Thymus (tissue), 11 donors: Measurements from ENCODE around the gene FRMD4A. TPM values are rescaled to one million over a fixed set of nuclear protein-coding genes. Genes with fewer than 3 reads are reported as not detected.
"Not testable (repeated sequence)": the region's sequence is repeated elsewhere in the genome, so short reads cannot be mapped to it uniquely, and the experiment has no call there.

ENCODE experiments used
- DNase-seq, 9 donors: peaks; one replicate each; pipeline ENCODE4 v3.0.0-alpha.2; 2013; ENCODE audit warnings: low spot score in 9 of 9, low read depth in 6 of 9, missing footprints in 1 of 9
- H3K27ac ChIP-seq, 2 donors: one replicate each; pipeline ENCODE4 v1.5.1; 2013; ENCODE audit warnings: control low read depth in 1 of 2, low read depth in 1 of 2, low read length in 1 of 2, mild to moderate bottlenecking in 1 of 2, moderate library complexity in 1 of 2
- H3K27me3 ChIP-seq, 2 donors: one replicate each; pipeline ENCODE4 v1.5.1; 2013; ENCODE audit warnings: low read length in 1 of 2; ENCODE audit not compliant: control insufficient read depth in 2 of 2, insufficient read depth in 1 of 2
- H3K36me3 ChIP-seq, 2 donors: one replicate each; pipeline ENCODE4 v1.5.1; 2013; ENCODE audit warnings: low read length in 1 of 2, mild to moderate bottlenecking in 1 of 2, moderate library complexity in 1 of 2; ENCODE audit not compliant: control insufficient read depth in 2 of 2, insufficient read depth in 2 of 2
- H3K4me1 ChIP-seq, 2 donors: one replicate each; pipeline ENCODE4 v1.5.1; 2013; ENCODE audit warnings: low read length in 2 of 2; ENCODE audit not compliant: control insufficient read depth in 2 of 2, insufficient read depth in 2 of 2
- H3K4me3 ChIP-seq, 2 donors: one replicate each; pipeline ENCODE4 v1.5.1; 2013; ENCODE audit warnings: low read length in 2 of 2, control low read depth in 1 of 2, mild to moderate bottlenecking in 1 of 2
- H3K9me3 ChIP-seq, 2 donors: one replicate each; pipeline ENCODE4 v1.5.1; 2013; ENCODE audit warnings: low read length in 1 of 2, mild to moderate bottlenecking in 1 of 2; ENCODE audit not compliant: control insufficient read depth in 2 of 2, insufficient read depth in 1 of 2
- WGBS: extraction: QIAGEN DNeasy Blood & Tissue Kit; methylation state at CpG from one replicate; pipeline ENCODE4 v1.1.7; 2013; 5-methylcytosine and 5-hydroxymethylcytosine counted together
- polyA plus RNA-seq: library from polyadenylated mRNA; stranded (reverse); fragments of 200-250 nt; gene quantifications from one replicate; pipeline ENCODE4 v1.2.3, GENCODE V29; 2013
- total RNA-seq: library from RNA; stranded (reverse); fragments of 120-200 nt; gene quantifications from one replicate; pipeline ENCODE4 v1.2.4, GENCODE V29; 2013
- donor health status: healthy.

The FRMD4A gene
- total and polyA plus RNA-seq, 2 donors, result 13.3 to 16.2 TPM

DNA sequence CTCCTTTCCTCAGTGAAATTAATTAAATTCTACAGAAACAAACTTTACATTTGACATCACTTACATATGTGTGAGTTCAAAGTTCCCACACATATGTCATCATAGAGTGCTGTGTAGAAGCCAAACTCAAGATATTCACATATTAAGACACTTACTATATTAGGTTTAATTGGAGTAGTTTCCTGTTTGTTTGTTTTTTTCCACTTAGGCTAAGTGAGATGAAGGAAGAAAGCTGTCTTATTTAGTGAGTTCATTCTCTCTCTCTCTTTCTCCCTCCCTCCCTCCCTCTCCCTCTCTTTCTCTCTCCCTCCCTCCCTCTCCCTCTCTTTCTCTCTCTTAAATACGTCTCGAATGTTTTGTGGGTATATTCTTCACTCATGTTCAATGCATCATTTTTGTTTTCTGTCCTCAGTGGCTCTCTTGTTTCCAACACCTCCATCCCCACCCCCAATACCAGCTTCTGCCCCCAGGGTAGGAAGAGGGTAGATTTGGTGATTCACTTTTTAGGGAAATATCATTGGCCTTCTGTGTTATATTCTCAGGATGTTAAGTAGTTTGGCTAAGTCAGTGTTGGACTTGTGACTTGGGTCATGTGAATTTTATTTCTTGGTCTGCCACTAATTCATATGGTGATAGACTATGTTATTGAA, 262.0 kb downstream of the FRMD4A start:
- Histone ChIP-seq H3K27ac (no peak overlapping the region), H3K9me3 (no peaks in the 10 kb centered on the region), H3K36me3 (no peaks in the 10 kb centered on the region), H3K27me3 (no peaks in the 10 kb centered on the region), H3K4me3 (no peak overlapping the region), H3K4me1 (no peaks in the 10 kb centered on the region)
- WGBS, result 99% methylated on average over 2 of the region's 2 CpGs
- DNase-seq, result no peak

DNA sequence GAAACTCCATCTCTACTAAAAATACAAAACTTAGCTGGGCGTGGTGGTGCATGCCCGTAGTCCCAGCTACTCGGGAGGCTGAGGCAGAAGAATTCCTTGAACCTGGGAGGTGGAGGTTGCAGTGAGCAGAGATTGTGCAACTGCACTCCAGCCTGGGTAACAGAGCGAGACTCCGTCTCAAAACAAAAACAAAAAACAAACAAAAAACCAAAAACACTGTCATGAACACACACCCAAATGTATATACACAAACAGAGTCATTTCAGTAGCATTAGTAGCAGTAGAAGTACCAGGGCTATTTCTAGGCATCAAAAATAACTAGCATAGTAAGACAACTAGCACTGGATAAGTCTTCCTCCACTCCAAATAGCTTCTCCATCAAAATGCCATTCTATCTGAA, 263.1 kb downstream of the FRMD4A start:
- WGBS, result 95% methylated on average over 5 of the region's 5 CpGs
- H3K4me1 ChIP-seq, H3K9me3 ChIP-seq, H3K36me3 ChIP-seq, H3K27me3 ChIP-seq, H3K27ac ChIP-seq, H3K4me3 ChIP-seq, DNase-seq: not testable (repeated sequence)

DNA sequence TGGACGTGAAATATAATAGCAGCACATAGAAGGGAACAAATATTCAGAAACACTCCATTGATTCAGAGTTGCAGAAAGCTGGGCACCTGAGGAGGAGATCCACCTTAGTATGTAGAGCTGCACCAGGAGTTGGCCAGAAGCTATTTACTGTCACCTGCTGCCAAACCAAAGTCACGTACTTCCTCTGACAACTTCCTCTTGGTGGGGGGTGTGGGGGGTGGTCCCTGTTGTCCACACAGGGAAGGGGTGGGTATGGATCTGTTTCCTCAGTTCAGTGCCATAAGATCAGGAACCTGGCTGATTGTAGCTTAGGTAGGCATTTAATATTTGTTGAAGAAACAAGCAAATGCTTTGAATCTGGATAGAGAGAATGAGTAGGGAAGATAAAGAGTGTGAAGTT, 264.6 kb downstream of the FRMD4A start:
- WGBS, result 63% methylated on average over 2 of the region's 2 CpGs
- DNase-seq, result no peak

DNA sequence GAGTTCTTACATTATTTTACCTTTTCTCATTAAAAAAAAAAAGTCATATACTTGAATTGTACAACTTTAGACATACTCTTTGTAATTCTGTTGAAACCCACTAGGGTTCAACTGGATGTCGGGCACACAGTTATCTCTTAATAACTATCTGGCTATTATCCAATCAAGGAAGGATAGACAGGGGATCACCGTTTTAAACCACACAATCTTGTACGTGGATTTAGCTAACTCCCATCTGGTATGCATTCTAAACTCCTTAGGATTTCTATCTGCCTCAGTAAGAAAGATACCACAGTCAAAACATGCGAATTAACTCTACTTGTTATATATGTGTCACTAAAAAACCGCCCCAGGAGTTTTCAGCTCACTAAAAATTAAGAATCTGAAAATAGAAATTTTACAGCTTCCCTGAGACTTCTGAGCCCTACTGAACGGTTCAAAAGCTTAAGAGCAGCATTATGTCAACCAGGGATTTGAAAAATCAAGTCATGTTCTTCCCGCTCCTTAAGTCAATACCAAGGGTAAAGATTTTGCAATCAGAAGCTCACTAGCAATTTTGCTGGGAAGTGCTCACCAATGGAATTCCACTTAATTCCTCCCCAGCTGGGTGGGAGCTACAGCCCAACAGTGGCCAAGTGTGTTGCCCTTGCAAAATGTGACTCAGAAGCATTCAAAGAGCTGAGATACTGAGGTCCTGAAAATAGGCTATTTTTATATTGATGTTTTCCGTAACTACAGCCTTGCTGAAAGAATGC, 267.0 kb downstream of the FRMD4A start:
- Histone ChIP-seq H3K27me3 (peaks cover 0 to 2% of the 10 kb centered on the region in 2 donors), H3K9me3 (no peaks in the 10 kb centered on the region), H3K4me3 (no peak overlapping the region), H3K27ac (no peak overlapping the region), H3K36me3 (no peaks in the 10 kb centered on the region), H3K4me1 (no peaks in the 10 kb centered on the region)
- WGBS, result 94% methylated on average over 8 of the region's 8 CpGs
- DNase-seq, result no peak

More for the DNA sequence above, 264.6 kb downstream of the FRMD4A start:
- Histone ChIP-seq H3K4me3 (no peak overlapping the region), H3K9me3 (no peaks in the 10 kb centered on the region), H3K4me1 (no peaks in the 10 kb centered on the region), H3K27me3 (no peaks in the 10 kb centered on the region), H3K36me3 (no peaks in the 10 kb centered on the region), H3K27ac (no peak overlapping the region)

DNA sequence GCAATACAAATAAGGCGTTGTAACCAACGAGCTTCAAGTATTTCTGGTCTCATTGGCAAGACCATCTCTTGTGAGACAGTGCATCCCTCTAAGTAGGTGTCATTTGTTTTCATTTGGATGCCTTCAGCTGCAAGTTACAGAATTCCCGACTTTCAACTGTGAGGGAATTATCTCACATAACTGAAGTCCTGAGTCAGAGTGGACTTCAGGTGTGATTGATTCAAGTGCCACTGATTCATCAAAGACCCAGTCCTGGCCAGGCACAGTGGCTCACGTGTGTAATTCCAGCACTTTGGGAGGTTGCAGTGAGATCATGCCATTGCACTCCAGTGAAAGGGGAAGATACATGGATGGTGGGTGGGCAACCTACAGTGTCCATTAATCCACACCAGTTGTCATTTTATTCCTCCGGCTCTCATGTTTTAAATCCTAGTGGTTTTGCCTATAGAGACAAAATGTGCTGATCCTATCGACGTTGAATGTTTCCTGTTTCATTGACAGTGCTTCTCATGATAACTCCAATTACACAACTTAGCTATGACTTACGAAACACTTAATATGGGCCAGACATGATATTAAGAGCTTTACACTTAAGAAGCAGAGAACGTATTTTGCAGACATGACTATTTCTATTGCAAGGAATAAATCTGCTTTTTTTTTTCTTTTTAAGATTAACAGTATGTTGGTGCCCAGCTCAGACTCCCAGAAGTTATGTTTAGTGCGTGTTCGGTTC, 268.0 kb downstream of the FRMD4A start:
- no peak overlapping the region for H3K27ac ChIP-seq
- no peaks in the 10 kb centered on the region for H3K4me1 ChIP-seq
- H3K36me3 ChIP-seq, result no peaks in the 10 kb centered on the region
- peaks cover 0 to 2% of the 10 kb centered on the region in 2 donors for H3K27me3 ChIP-seq
- no peak overlapping the region for H3K4me3 ChIP-seq
- WGBS, result 95% methylated on average over 11 of the region's 11 CpGs
- H3K9me3 ChIP-seq, result no peaks in the 10 kb centered on the region
- no peak for DNase-seq

DNA sequence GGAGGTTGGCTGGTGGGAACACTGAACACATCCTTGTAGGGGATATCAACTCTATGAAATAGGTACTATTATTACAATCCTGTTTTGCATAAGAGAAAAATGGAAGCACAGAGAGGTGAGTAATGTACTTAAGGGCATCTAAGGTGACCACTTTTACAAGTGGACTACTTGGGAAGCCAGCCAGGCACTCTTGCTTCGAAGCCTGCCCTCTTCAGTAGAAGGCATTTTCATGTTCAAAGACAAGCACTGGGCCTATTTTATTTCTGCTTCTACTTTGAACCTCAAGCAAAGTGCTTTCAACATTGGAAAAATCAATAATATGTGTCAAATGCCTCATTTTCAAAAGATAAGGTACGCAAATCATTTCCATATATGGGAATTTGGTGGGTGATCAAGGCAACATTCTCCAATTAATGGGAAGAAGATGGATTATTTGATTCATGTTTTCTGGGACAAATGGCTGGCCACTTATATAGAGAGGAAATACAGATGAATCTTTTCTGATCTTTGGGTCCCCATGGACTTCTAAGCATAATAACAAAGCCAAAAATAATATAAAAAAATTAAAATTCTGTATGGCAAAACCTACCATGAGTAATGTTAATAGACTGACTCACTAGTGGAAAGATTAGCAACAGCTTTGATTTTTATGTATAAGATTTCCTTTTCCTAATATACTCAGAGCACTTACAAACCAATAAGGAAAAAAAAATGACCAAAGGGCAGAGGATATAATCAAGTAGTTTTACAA, 270.2 kb downstream of the FRMD4A start:
- H3K27ac ChIP-seq, result no peak overlapping the region
- H3K27me3 ChIP-seq, result peaks cover 0 to 2% of the 10 kb centered on the region in 2 donors
- 94% methylated on average over 2 of the region's 2 CpGs for WGBS
- no peak for DNase-seq
- H3K9me3 ChIP-seq, result no peaks in the 10 kb centered on the region
- H3K4me3 ChIP-seq, result no peak overlapping the region
- no peaks in the 10 kb centered on the region for H3K4me1 ChIP-seq
- H3K36me3 ChIP-seq, result no peaks in the 10 kb centered on the region

DNA sequence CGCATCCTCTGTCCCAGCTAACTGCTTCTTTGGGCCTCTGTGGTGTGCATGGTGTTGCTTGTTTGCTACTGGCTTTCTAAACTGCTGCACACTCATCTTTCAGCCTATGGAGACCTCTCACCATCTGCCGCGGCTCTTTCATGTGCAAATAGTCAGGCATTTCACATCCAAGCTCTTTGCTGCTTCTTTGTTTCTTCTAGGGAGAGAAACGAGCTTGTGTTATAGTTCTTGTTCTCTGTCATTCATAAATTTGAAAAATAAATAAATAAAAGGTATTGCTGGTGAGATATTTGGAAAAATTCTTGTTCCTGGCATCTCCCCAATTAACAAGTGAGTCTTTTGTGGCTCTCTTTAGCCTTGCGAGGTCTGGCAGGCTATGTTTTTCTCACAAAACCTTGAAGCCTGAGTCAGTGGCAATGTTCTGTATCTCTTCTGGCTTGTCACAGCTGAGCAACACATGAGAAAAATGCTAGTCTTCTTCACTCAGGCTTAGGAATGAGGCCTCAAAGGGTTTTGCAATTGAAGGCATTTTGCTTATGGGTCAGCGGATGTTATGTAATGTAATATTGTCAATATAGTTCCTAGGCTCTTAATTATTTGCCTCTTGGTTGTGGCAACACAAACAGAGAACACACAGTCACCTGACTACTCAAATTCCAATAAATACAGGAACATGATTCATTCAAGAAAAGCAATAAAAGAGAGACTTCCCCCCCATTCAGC, 274.0 kb downstream of the FRMD4A start:
- H3K27me3 ChIP-seq, result peaks cover 0 to 2% of the 10 kb centered on the region in 2 donors
- no peak for DNase-seq
- 88% methylated on average over 6 of the region's 6 CpGs for WGBS
- H3K36me3 ChIP-seq, result no peaks in the 10 kb centered on the region
- no peaks in the 10 kb centered on the region for H3K9me3 ChIP-seq
- no peak overlapping the region for H3K4me3 ChIP-seq
- H3K4me1 ChIP-seq, result no peaks in the 10 kb centered on the region
- no peak overlapping the region for H3K27ac ChIP-seq

DNA sequence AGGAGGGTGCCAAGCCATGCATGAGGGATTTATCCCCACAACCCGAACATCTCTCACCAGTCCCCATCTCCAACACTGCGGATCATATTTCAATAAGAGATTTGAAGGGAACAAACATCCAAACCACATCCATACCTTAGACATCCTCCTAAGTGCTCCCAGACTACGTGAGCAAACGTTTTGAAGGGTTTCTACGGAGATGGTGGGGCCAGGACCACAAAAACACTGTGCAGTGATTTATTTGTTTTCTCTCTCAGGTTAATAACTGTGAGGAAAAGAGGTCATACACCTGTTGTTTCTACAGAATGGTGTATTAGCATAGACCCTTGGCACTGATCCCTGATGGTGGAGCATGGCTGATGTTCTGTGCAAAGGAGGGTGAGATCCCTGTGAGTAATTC, 277.8 kb downstream of the FRMD4A start:
- DNase-seq, result no peak
- Histone ChIP-seq H3K36me3 (no peaks in the 10 kb centered on the region), H3K27me3 (no peaks in the 10 kb centered on the region), H3K9me3 (no peaks in the 10 kb centered on the region), H3K27ac (no peak overlapping the region), H3K4me1 (no peaks in the 10 kb centered on the region), H3K4me3 (no peak overlapping the region)
- WGBS, result 89% methylated on average over 5 of the region's 5 CpGs
